GM19351 (cell line): Measurements from ENCODE around the gene PSPN.
"Not testable (repeated sequence)": the region's sequence is repeated elsewhere in the genome, so short reads cannot be mapped to it uniquely, and the experiment has no call there.

Source experiments
- ATAC-seq: cut with Tn5 transposase; IDR thresholded peaks from one replicate; pipeline ENCODE4 v1.9.1; 2021; ENCODE audit warnings: mild to moderate bottlenecking, moderate library complexity; ENCODE audit not compliant: unreplicated experiment

The PSPN gene

GRCh38 chr19:6373813-6374108, 2.0 kb downstream of the PSPN start:
- ATAC-seq, result no peak

DNA sequence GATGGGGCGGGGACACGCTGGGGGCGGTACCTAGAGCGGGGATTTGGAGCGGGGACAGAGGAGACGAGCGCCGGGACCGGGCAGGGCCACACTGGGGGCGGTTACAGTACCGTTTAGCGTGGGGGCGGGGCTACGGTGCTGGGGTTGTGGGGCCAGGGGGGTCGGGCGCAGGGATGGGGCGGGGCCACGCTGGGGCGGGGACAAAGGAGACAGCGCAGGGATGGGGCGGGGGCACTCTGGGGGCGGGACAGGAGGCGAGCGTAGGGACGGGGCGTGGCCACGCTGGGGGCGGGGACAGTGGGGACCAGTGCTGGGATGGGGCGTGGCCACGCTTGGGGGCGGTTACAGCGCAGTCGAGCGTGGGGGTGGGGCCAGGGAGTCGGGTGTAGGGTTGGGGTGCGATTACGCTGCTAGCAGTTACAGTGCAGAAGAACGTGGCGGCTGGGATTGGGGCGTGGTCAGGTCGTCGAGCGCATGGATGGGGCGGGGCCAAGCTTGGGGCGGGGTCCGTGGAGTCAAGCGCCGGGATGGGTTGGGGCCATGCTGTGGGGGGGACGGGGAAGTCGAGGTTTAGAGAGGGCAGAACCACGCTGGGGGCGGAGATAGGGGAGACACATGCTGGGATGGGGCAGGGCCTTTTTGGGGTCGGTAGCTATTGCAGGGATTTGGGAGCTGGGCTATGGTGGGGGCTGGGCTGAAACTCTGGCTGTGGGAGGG, 2.5 kb downstream of the PSPN start:
- ATAC-seq, result peak; percentile 53

- peak; percentile 79 for ATAC-seq
These were observed 3.1 kb downstream of the PSPN start, which contains the start of gene ALKBH7 for GRCh38 chr19:6372594-6373095. Gene ALKBH7 (plus strand): TSS chr19:6372794. CDS start chr19:6372821, 27 bp downstream.

DNA sequence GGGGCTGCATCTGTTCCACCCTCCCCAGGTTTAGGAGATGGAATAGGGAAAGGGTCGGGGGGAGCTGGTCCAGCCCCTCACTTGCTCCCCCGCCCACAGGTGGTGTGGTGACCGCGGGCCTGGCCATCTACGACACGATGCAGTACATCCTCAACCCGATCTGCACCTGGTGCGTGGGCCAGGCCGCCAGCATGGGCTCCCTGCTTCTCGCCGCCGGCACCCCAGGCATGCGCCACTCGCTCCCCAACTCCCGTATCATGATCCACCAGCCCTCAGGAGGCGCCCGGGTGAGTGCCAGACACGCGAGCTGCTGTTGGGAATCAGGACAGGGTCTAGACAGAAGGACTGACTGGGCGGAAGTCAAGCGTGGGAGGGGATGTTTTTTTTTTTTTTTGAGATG, 11.4 kb downstream of the PSPN start:
- no peak for ATAC-seq

DNA sequence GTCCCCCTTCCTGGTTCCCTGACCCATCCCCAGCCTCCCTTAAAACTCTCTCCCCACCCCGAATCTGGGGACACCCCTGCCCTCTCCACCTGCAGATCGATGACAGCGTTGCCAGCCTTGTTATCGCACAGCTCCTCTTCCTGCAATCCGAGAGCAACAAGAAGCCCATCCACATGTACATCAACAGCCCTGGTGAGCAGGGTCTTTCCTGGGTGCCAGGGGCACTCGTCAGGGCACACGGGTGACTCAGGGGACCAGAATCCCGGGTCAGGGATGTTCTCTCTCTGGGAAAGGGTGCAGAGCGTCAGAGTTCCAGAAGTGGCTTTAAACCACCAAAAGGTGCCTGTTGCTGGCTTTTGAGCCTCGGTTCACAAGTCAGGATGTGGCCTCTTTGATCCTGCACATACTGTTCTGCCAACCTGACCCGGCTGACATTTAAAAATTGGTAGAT, 13.4 kb downstream of the PSPN start:
- ATAC-seq, result no peak

- no peak for ATAC-seq
These were observed 13.7 kb downstream of the PSPN start for GRCh38 chr19:6362027-6362350.

DNA sequence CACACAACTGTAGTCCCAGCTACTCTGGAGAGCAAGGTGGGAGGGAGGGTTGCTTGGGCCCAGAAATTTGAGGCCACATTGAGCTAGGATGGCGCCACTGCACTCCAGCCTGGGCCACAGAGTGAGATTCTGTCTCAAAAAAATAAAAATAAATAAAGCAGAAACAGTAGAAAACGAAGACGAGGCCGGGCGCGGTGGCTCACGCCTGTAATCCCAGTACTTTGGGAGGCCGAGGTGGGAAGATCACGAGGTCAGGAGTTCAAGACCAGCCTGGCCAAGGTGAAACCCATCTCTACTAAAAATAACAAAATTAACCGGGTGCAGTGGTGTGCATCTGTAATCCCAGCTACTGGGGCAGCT, 14.9 kb downstream of the PSPN start:
- not testable (repeated sequence) for ATAC-seq

GRCh38 chr19:6360445-6360844, 15.3 kb downstream of the PSPN start:
- ATAC-seq, result not testable (repeated sequence)

DNA sequence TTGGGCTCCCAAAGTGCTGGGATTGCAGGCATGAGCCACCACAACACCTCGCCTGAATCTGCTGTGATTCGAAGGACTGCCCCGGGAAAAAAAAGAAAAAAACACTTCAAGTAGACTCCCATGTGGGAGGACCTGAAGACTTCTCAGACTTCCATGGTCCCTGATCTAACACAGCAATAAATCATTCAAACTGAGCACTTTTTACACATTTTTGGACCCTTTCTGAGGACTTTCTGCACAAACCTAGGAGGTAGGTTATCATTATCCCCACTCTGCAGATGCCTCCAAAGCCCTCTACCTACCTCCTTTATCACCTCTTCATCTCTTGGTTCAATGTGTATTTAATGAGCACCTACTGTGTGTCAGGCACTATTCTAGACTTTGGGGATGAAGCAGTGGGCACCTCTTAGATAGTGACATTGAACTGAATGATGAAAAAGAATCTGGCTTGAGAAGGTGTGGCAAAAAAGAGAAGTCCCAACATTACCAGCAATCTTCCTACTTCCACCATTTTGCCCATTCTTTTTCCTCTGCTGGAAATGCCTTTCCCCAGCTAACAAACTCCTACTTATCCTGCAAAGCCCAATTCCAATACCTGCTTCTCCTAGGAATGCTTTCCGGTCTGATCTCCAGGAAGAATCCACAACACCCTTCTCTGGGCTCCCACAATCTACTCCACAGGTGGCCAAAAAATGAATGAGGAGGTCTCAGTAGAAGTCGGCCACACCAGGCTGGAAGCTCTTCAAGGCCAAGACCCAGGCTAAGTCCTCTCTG, 16.0 kb downstream of the PSPN start:
- no peak for ATAC-seq

DNA sequence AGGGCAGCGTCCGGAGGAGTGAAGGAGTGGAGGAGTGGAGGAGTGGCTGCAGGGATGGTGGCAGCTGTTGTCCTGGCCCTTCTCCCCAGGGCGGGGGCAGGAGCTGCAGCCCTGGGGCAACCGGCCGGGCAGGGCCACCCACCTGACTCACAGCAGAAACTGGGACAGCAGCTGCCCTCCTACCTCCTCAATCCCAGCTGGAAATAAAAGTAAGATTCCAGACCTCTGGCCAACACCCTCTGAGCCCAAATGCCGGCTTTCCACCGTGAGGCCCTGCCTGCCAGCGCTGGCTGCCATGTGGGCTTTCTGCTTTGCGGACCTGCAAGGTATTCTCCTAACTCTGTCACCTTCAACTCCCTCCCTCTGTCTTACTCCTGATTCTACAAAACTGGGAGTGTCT, 17.7 kb downstream of the PSPN start:
- ATAC-seq, result no peak

- ATAC-seq, result no peak
These were observed 18.6 kb downstream of the PSPN start for GRCh38 chr19:6357174-6357573.

GRCh38 chr19:6355321-6356040, 20.3 kb downstream of the PSPN start:
- not testable (repeated sequence) for ATAC-seq

GRCh38 chr19:6354098-6354674, 21.5 kb downstream of the PSPN start:
- ATAC-seq, result no peak

DNA sequence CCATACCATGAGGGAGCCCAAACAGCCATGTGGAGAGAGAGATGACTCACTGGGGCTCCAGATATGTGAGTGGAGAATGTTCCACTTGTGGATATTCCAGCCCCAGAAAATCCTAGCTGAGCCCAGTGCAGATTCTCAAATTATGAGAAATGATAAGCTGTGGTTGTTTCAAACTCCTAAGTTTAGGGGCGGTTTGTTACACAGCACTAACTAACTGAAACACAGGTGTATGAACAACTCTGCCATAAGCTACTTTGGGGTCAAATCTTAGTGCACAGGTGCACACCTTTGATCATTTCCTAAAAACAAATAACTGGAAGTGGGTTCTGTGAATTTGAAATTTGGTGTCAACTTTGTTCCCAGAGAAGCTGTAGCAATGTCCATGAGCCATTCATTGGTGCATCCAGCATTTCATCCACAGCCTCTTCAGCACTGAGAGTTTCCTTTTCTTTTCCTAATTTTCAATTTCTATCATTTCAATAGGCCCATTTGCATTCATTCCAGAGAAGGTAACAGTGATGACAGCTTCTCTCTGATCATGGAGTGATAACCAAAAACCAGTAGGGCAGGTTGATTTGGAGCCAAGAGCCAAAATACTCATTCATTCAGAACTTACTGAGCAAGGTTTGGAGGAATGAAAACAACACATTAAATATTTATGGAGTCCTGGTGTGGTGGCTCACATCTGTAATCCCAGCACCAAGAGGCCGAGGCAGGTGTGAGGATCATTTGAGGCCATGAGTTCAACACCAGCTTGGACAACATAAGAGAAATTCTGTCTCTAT, 23.2 kb downstream of the PSPN start:
- no peak for ATAC-seq

- no peak for ATAC-seq
These were observed 25.0 kb downstream of the PSPN start for GRCh38 chr19:6350688-6351087.

DNA sequence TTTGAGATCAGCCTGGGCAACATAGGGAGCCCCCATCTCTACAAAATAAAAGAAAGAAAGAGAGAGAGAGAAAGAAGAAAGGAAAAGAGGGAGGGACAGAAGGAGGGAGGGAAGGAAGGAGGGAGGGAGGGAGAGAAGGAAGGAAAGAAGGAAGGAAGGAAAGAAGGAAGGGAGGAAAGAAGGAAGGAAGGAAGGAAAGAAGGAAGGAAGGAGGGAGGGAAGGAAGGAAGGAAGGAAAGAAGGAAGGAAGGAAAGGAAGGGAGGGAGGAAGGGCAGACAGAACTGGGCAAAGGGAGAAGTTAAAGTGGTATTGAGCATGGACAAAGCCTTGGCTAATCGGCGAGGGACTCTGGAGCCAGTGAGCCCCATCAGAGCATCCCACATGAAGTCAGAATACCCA, 26.5 kb downstream of the PSPN start:
- not testable (repeated sequence) for ATAC-seq

- ATAC-seq, result no peak
These were observed 32.3 kb downstream of the PSPN start for GRCh38 chr19:6343462-6343861.

DNA sequence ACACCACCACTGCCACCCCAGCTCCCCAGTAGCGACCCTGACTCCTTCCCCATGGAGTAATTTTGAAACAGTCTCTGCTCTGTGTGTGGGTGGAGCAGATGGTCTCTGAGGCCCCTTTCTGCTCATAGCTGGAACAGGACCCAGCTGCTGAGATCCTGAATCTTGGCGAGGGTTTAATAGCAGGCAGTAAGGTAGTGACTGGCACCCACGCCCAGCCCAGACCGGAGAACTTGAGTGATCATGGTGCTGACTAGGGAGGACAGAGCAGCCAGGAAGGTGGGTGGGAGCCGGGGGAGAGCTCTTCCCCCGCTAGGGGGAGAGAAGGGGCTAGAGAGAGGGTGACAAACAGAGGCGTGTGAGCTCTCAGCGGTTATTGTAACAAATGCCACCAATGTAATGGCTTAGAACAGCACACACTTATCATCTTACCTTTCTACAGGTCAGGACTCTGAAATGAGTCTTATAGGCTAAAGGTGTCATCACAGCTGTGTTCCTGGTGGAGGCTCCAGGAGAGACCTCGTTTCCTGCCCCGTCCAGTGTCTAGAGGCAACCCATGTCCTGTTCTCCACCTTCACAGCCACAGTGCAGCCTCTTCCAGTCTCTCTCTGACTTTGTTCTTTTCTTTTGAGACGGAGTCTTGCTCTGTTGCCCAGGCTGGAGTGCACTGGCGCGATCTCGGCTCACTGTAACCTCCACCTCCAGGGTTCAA, 35.1 kb downstream of the PSPN start:
- ATAC-seq, result no peak

DNA sequence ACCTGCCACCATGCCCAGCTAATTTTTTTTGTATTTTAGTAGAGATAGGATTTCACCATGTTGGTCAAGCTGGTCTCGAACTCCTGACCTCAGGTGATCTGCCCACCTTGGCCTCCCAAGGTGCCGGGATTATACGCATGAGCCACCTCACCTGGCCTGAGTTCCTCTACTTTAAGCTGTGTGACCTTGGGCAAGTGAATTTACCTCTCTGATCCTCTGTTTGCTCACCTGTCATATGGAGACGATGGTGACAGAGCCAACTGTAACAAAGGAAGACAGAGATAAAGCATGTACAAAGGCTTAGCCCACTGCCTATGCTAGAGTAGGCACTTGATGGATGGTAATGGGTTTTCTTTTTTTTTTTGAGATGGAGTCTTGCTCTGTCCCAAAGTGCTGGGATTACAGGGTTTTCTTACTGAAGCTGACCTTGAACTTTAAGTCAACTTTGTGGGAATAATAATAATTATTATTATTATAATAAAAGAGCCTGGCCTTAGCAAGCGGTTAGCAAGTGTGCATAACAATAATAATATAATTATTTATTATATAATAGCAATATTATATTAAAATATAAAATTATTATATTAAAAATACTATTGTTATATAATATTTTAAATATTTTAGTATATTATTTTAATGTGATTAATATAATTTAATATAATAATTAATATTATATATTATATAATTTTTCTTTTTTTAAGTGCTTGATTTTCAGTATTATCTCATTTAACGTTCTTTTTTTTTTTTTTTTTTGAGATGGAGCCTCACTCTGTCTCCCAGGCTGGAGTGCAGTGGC, 41.0 kb downstream of the PSPN start:
- ATAC-seq, result no peak
